ENCODE measurements around the gene ADGRG2.

- TF ChIP-seq CTCF (tag by site-specific recombination; IDR thresholded peaks at IDR 0.05) = no peak
- no peak for TF ChIP-seq ZNF423 (tag by site-specific recombination; IDR thresholded peaks at IDR 0.05)
- TF ChIP-seq ZNF362 (tag by site-specific recombination; IDR thresholded peaks at IDR 0.05) = no peak
- no peak for TF ChIP-seq ZNF658 (tag by site-specific recombination; IDR thresholded peaks at IDR 0.05)
- TF ChIP-seq ZNF138 (tag by site-specific recombination; IDR thresholded peaks at IDR 0.05; ENCODE audit: borderline replicate concordance) = no peak
- no peak for TF ChIP-seq ZNF280D (tag by site-specific recombination; IDR thresholded peaks at IDR 0.05)
- TF ChIP-seq GLI2 (tag by site-specific recombination; IDR thresholded peaks at IDR 0.05; ENCODE audit: borderline replicate concordance, low read depth) = no peak
- TF ChIP-seq ZNF626 (tag by site-specific recombination; IDR thresholded peaks at IDR 0.05) = no peak
- no peak for TF ChIP-seq ZBTB49 (tag by site-specific recombination; IDR thresholded peaks at IDR 0.05; ENCODE audit: low read depth)
- no peak for TF ChIP-seq KLF1 (tag by site-specific recombination; IDR thresholded peaks at IDR 0.05)
- no peak for TF ChIP-seq ZNF623 (tag by site-specific recombination; IDR thresholded peaks at IDR 0.05)
- TF ChIP-seq PRDM4 (tag by site-specific recombination; IDR thresholded peaks at IDR 0.05) = no peak
Measured at GRCh38 chrX:19110642-19111041, 11.6 kb downstream of the ADGRG2 start.

All from HEK293 (cell line).